Breast epithelium (tissue), 3 donors: Measurements from ENCODE around the gene YWHAE.

Source experiments
- CTCF ChIP-seq, 3 donors: fragments of 450-650 bp; IDR thresholded peaks; one replicate each; pipeline ENCODE4 v1.5.1; 2016 to 2017; ENCODE audit warnings: antibody characterized with exemption in 3 of 3, mild to moderate bottlenecking in 3 of 3, moderate library complexity in 3 of 3
- POLR2A ChIP-seq: fragments of 450-650 bp; IDR thresholded peaks from one replicate; pipeline ENCODE4 v1.6.1; 2016; ENCODE audit warnings: antibody characterized with exemption, mild to moderate bottlenecking, moderate library complexity
- POLR2AphosphoS5 ChIP-seq, 3 donors: sonication (generic); formaldehyde crosslinking; IDR thresholded peaks; one replicate each; pipeline ENCODE4 v1.6.1; 2017; ENCODE audit warnings: antibody characterized with exemption in 3 of 3

DNA sequence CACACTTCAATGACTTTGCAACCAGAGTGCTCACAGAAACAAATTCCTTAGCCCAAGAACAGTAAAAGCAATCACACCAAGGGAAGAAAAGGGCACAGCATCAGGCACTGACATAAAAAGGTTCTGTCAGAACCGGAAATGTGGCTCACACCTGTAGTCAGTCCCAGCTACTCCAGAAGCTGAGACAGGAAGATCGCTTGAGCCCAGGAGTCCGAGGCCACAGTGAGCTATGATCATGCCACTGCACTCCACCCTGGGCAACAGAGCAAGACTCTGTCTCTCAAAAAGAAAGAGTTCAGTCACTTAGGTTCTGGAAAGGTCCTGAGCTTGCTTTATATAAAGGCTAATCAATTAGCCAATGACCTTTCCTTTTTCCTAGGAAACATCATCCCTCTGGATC is 22.7 kb downstream of the YWHAE start:
- TF ChIP-seq CTCF (IDR thresholded peaks at IDR 0.05): no peak
- TF ChIP-seq POLR2AphosphoS5 (IDR thresholded peaks at IDR 0.05): no peak
- no peak for TF ChIP-seq POLR2A
